ENCODE data around the gene CCDC102A. TPM values are rescaled to one million over a fixed set of nuclear protein-coding genes. Genes with fewer than 3 reads are reported as not detected.

CCDC102A gene
- total and polyA plus RNA-seq, 10 of the 15 experiments (the other 5 are each of a cell fraction or from before 2014, with no cell fraction given): 0.03 to 5.9 (median 2.4) TPM

GRCh38 chr16:57544124-57544653, 7.8 kb upstream of the CCDC102A start (continued):
- TF ChIP-seq, protein P1, sequence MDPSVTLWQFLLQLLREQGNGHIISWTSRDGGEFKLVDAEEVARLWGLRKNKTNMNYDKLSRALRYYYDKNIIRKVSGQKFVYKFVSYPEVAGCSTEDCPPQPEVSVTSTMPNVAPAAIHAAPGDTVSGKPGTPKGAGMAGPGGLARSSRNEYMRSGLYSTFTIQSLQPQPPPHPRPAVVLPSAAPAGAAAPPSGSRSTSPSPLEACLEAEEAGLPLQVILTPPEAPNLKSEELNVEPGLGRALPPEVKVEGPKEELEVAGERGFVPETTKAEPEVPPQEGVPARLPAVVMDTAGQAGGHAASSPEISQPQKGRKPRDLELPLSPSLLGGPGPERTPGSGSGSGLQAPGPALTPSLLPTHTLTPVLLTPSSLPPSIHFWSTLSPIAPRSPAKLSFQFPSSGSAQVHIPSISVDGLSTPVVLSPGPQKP (IDR thresholded peaks at IDR 0.05; ENCODE audit: low read depth, low read length): no peak
- TF ChIP-seq MTA2 (IDR thresholded peaks at IDR 0.05; ENCODE audit: low read depth) (peak; percentile 98), ETV6 (conservative IDR thresholded peaks at IDR 0.05 in 1 of 2, IDR thresholded peaks at IDR 0.05 in 1 of 2; ENCODE audit: borderline replicate concordance in 1 of 2, low read depth in 1 of 2) (peak in 1 of 2 experiments; percentile 93; a peak in 2 of 4 replicates), PKNOX1 (IDR thresholded peaks at IDR 0.05) (no peak), PAX8 (IDR thresholded peaks at IDR 0.05) (no peak), TARDBP (IDR thresholded peaks at IDR 0.05; ENCODE audit: borderline replicate concordance) (peak; percentile 81; the same call in 1 of the 2 replicates), ZSCAN29 (IDR thresholded peaks at IDR 0.05) (peak; percentile 67; the same call in 1 of the 2 replicates), SIX5 (IDR thresholded peaks at IDR 0.05; ENCODE audit: low read depth, low read length, severe bottlenecking) (no peak), IRF3 (IDR thresholded peaks at IDR 0.05) (no peak), CEBPB (IDR thresholded peaks at IDR 0.05; ENCODE audit: borderline replicate concordance in 1 of 2, low read depth in 2 of 2, low read length in 2 of 2) (no peak), IKZF1 (conservative IDR thresholded peaks at IDR 0.05) (peak; percentile 100), IRF4 (IDR thresholded peaks at IDR 0.05; ENCODE audit: low read depth, low read length) (peak; percentile 100), PML (IDR thresholded peaks at IDR 0.05; ENCODE audit: low read length) (no peak), CBX3 (IDR thresholded peaks at IDR 0.05; ENCODE audit: borderline replicate concordance, low read depth) (no peak), POLR2AphosphoS5 (IDR thresholded peaks at IDR 0.05; ENCODE audit: low read length) (peak; percentile 96), RELB (IDR thresholded peaks at IDR 0.05; ENCODE audit: low read depth) (peak; percentile 100), PAX5 (IDR thresholded peaks at IDR 0.05; ENCODE audit: borderline replicate concordance, low read depth, low read length) (peak; percentile 100), HDAC6 (IDR thresholded peaks at IDR 0.05; ENCODE audit: unreplicated experiment) (no peak), ZNF384 (IDR thresholded peaks at IDR 0.05; ENCODE audit: borderline replicate concordance, low read depth, low read length) (peak; percentile 55; the same call in 1 of the 2 replicates), HDAC2 (IDR thresholded peaks at IDR 0.05) (0 out of 2 replicates have a peak, but pooled peaks have one; percentile 55), EP300 (IDR thresholded peaks at IDR 0.05; ENCODE audit: borderline replicate concordance in 1 of 2, control insufficient read depth in 1 of 2, low read depth in 2 of 2, low read length in 2 of 2) (peak; percentile 99 to 100), ZNF274 (IDR thresholded peaks at IDR 0.05; ENCODE audit: insufficient read depth, insufficient read length) (no peak), ZBED1 (IDR thresholded peaks at IDR 0.05; ENCODE audit: borderline replicate concordance) (peak; percentile 97), BCL11A (IDR thresholded peaks at IDR 0.05; ENCODE audit: low read depth, low read length) (peak; percentile 100), NR2F1 (conservative IDR thresholded peaks at IDR 0.05) (peak; percentile 97), HDGF (IDR thresholded peaks at IDR 0.05) (0 out of 2 replicates have a peak, but pooled peaks have one; percentile 31)
- TF ChIP-seq, protein P2, sequence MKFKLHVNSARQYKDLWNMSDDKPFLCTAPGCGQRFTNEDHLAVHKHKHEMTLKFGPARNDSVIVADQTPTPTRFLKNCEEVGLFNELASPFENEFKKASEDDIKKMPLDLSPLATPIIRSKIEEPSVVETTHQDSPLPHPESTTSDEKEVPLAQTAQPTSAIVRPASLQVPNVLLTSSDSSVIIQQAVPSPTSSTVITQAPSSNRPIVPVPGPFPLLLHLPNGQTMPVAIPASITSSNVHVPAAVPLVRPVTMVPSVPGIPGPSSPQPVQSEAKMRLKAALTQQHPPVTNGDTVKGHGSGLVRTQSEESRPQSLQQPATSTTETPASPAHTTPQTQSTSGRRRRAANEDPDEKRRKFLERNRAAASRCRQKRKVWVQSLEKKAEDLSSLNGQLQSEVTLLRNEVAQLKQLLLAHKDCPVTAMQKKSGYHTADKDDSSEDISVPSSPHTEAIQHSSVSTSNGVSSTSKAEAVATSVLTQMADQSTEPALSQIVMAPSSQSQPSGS (IDR thresholded peaks at IDR 0.05; ENCODE audit: low read length): no peak

Measured in GM12878 (cell line).